Epithelial cell of esophagus (primary cell): ENCODE measurements around the gene ADGRE2.

Source experiments
- DNase-seq: peaks from one replicate; pipeline ENCODE4 v3.0.0; 2010; ENCODE audit warnings: low read depth
- H3K4me3 ChIP-seq: 2 replicates; pipeline ENCODE4 v1.5.1; 2011; ENCODE audit warnings: mild to moderate bottlenecking, low read length, control low read depth
- CTCF ChIP-seq: IDR thresholded peaks from 2 replicates; pipeline ENCODE4 v1.5.1; 2011; ENCODE audit warnings: low read depth, mild to moderate bottlenecking, low read length, control low read depth, inconsistent platforms; ENCODE audit not compliant: insufficient read depth; ENCODE audit errors: missing control alignments

The ADGRE2 gene

GRCh38 chr19:14748601-14749000 is 29.8 kb downstream of the ADGRE2 start:
- no peak for TF ChIP-seq CTCF
- DNase-seq = no peak
- no peak overlapping the region for H3K4me3 ChIP-seq

DNA sequence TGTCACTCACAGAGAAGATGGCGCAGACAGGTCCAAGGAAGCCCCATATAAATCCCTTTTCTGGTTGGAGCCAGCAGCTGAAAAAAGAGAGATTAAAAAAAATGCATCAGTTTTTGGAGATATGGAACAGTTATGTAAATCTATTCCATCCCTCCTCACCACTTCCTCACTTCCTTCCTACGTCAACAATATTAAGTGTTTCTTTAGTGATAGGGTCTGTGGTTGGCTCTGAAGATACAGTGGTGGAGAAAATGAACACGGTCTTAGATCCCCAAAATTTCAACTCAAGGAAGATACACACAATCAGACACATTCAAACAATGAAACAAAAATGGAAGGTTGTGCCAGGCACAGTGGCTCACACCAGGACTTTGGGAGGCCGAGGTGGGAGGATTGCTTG is 31.5 kb downstream of the ADGRE2 start:
- TF ChIP-seq CTCF = no peak
- H3K4me3 ChIP-seq = no peak overlapping the region
- DNase-seq = no peak

DNA sequence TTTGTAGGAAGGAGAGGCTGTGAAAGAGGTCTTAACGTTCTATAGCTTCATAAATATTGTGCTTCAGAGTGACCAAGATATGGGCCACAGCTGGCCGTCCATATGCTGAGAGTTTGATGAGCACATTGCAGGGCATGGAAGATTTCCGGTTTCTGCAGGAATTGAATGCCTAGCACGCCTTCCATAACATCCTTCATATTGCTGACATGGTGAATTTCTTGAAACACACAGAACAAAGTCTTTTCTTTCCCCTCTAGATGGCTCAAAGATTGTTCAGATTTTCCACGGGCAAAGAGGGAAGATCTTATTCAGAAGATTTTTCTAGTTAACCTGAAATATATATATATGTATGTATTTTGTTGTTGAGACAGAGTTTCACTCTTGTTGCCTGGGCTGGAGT is 42.4 kb downstream of the ADGRE2 start:
- TF ChIP-seq CTCF = no peak
- no peak overlapping the region for H3K4me3 ChIP-seq
- no peak for DNase-seq

- H3K4me3 ChIP-seq = no peak overlapping the region
- no peak for TF ChIP-seq CTCF
- DNase-seq = no peak
Observed at GRCh38 chr19:14733574-14733973, 44.8 kb downstream of the ADGRE2 start.

- no peak for DNase-seq
- no peak for TF ChIP-seq CTCF
- no peak overlapping the region for H3K4me3 ChIP-seq
Observed at GRCh38 chr19:14732510-14732909, 45.9 kb downstream of the ADGRE2 start.

- no peak overlapping the region for H3K4me3 ChIP-seq
- DNase-seq = no peak
- no peak for TF ChIP-seq CTCF
Observed at GRCh38 chr19:14731200-14731599, 47.2 kb downstream of the ADGRE2 start.

GRCh38 chr19:14728595-14728994 is 49.8 kb downstream of the ADGRE2 start:
- no peak for DNase-seq
- TF ChIP-seq CTCF = no peak
- H3K4me3 ChIP-seq = no peak overlapping the region
